Stimulated activated CD8-positive, alpha-beta memory T cell treated with anti-CD3 and anti-CD28 coated beads, Interleukin-15, amount 100 ng/mL, for 1 hour (primary cell): ENCODE measurements around the gene TBC1D20.
"Not testable (repeated sequence)": the region's sequence is repeated elsewhere in the genome, so short reads cannot be mapped to it uniquely, and the experiment has no call there.

Experiments
- DNase-seq: peaks from one replicate; pipeline ENCODE4 v3.0.0-alpha.2; 2020; ENCODE audit warnings: low read depth

The TBC1D20 gene

GRCh38 chr20:401682-402495 lies 60.4 kb downstream of the TBC1D20 start:
- no peak for DNase-seq

DNA sequence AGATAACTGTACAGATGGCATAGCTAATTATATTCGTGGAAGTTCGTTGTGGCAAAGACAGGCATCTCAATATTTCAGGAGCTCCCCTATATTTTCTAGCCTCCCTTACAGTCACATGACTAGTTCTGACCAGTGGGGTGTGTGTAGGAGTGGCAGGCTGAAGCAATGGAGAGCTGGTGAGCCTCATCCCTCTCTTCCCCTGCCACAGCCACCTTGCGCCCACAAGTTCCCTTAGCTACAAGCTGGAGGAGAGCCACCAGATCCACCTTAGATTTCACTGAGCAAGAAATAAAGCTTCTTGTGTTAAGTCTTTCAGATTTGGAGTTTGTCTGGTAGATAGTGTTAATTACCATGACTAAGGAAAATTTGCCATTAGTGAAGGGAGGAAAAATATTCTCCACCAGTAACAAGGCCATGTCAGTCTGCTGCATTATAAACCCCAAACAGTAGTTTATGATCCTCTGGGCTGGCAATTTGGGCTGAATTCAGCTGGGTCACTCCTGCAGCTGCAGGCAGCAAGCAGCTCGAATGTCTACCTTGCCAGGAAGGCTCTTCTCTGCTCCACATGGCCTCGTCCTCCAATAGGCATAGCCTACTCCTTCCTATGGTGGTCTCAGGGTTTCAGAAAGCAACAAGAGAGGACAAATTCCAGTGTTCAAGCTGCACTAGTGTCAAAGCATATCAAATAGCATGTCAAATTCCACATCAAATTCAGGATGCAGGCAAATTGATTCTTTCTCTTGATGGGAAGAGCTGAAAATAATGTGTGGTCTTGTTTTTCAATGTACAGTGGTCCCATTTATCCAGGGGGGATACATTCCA lies 61.7 kb downstream of the TBC1D20 start:
- no peak for DNase-seq

- no peak for DNase-seq
Observed at GRCh38 chr20:400128-400453, 62.2 kb downstream of the TBC1D20 start.

DNA sequence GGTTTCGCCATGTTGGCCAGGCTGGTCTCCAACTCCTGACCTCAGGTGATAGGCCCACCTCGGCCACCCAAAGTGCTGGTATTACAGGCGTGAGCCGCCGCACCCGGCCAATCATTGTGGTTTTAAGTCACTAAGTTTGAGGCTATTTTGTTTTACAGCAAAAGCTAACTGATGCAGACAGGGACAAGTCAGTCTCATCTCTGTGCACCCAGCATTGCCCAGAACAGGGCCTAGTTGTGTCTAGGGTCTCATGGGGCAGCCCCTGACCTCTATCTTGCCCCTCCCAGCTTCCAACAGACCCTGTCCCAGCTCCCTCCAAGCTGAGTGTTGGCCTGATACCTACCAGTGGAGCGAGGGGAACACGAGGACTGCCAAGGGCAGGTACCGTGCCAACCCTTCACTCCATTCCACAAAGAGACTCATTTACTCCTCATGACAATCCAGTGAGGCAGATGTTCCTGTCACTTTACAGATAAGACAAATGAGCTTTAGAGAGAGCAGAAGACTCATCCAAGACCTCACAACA lies 63.1 kb downstream of the TBC1D20 start:
- no peak for DNase-seq

GRCh38 chr20:397432-398237 lies 64.7 kb downstream of the TBC1D20 start:
- no peak for DNase-seq

GRCh38 chr20:396619-397431 lies 65.5 kb downstream of the TBC1D20 start:
- DNase-seq, result no peak

DNA sequence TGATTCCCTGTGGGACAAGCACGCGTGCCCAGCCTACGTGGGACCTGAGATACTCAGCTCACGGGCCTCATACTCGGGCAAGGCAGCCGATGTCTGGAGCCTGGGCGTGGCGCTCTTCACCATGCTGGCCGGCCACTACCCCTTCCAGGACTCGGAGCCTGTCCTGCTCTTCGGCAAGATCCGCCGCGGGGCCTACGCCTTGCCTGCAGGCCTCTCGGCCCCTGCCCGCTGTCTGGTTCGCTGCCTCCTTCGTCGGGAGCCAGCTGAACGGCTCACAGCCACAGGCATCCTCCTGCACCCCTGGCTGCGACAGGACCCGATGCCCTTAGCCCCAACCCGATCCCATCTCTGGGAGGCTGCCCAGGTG lies 66.1 kb downstream of the TBC1D20 start:
- DNase-seq, result no peak

- DNase-seq, result not testable (repeated sequence)
Observed at GRCh38 chr20:393296-393695, 69.0 kb downstream of the TBC1D20 start.

DNA sequence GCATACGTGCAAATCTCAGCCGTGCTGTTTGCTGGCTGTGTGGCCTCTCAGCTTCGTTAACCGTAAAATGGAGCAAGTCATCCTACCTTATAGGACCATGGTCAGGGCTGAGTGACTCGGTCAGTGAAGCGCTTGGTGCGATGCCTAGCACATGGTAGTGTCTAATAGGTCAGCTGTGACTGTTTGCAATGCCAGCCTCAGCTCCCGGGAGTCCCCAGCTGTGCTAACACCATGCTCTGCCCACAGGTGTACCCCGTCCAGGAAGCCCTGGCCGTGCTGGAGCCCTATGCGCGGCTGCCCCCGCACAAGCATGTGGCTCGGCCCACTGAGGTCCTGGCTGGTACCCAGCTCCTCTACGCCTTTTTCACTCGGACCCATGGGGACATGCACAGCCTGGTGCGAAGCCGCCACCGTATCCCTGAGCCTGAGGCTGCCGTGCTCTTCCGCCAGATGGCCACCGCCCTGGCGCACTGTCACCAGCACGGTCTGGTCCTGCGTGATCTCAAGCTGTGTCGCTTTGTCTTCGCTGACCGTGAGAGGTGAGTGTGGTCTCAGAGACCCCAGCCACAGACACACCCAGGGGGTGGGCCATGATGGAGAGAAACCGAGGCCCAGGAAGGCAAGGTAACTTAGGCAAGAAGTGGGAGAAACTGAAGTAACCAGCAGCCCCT lies 71.2 kb downstream of the TBC1D20 start:
- DNase-seq, result no peak

- DNase-seq, result no peak
Observed at GRCh38 chr20:389220-389619, 73.1 kb downstream of the TBC1D20 start.

- no peak for DNase-seq
Observed at GRCh38 chr20:388034-388994, 74.0 kb downstream of the TBC1D20 start.

GRCh38 chr20:387520-387919 lies 74.8 kb downstream of the TBC1D20 start:
- DNase-seq, result no peak

- not testable (repeated sequence) for DNase-seq
Observed at GRCh38 chr20:386634-387033, 75.7 kb downstream of the TBC1D20 start.
